HG02943 (cell line): ENCODE measurements around the gene DPP7.

Experiments used
- ATAC-seq: cut with Tn5 transposase; IDR thresholded peaks from one replicate; pipeline ENCODE4 v1.9.1; 2021; ENCODE audit warnings: mild to moderate bottlenecking, low read depth, moderate library complexity; ENCODE audit not compliant: unreplicated experiment

DPP7 gene

GRCh38 chr9:137113385-137114159 lies 961 bp downstream of the DPP7 start:
- no peak for ATAC-seq

GRCh38 chr9:137112564-137113384 lies 1.8 kb downstream of the DPP7 start:
- no peak for ATAC-seq

DNA sequence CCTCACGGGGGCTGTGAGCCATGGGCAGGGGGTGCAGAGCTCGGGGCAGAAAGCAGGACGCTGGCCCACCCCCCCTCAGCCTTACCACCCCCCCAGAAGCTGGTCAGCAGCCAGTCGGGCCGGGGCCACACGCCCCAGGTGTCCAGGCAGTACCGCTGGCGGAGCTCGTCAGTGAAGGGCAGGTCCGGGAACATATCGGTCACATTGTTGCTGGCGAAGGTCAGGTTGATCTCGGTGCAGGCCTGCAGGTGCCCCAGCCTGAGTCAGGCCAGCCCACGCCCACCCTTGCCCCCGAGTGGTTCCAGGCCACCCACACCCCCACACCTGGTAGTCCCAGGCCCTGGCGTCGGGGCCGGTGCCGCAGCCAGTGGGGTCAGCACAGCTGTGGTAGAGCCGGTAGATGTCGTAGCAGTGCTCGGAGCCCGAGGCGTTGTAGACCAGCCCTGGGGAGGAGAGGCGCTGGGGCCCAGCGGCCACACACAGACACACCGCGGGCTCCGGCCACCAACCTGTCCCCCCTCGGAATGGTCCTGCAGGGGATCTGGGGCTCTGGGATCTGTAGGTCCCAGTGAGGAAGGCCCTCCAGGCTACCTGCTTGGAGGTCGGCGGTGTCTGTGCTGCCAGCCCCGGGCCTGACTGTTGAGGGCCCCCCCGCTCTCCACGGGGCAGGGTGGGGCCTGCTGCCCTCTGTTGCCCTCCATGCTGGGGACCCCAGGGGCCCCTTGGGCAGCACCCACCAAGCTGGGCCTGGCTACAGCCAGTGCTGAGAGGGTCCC lies 2.6 kb downstream of the DPP7 start:
- no peak for ATAC-seq

DNA sequence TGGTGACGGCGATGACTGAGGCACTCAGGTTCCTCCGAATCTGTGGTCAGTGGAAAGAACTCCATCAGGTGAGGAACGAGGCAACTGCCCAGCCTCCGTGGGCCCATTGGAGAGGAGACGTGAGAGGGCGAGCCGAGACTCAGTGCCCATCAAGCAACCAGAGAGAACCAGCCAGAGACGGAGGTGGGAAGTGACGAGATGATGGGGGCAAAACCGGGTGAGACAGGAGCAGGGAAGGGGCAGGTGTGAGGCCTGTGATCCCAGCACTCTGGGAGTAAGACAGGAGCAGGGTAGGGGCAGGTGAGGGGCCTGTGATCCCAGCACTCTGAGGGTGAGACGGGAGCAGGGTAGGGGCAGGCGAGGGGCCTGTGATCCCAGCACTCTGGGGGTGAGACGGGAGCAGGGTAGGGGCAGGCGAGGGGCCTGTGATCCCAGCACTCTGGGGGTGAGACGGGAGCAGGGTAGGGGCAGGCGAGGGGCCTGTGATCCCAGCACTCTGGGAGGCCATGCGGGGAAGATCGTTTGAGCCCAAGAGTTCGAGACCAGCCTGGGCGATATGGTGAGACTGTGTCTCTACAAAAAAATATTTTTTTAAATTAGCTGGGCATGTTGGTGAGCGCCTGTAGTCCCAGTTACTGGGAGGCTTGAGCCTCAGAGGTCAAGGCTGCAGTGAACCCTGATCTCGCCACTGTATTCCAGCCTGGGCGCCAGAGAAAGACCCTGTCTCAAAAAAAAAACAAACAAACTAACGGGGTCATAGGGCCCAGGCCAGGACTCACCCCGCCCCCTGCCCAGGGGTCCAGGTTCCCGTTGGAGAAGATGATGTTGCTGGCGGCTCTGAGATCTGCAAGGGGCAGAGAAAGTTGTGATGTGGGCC lies 3.4 kb downstream of the DPP7 start:
- ATAC-seq, result no peak

GRCh38 chr9:137110147-137110910 lies 4.2 kb downstream of the DPP7 start:
- no peak for ATAC-seq

DNA sequence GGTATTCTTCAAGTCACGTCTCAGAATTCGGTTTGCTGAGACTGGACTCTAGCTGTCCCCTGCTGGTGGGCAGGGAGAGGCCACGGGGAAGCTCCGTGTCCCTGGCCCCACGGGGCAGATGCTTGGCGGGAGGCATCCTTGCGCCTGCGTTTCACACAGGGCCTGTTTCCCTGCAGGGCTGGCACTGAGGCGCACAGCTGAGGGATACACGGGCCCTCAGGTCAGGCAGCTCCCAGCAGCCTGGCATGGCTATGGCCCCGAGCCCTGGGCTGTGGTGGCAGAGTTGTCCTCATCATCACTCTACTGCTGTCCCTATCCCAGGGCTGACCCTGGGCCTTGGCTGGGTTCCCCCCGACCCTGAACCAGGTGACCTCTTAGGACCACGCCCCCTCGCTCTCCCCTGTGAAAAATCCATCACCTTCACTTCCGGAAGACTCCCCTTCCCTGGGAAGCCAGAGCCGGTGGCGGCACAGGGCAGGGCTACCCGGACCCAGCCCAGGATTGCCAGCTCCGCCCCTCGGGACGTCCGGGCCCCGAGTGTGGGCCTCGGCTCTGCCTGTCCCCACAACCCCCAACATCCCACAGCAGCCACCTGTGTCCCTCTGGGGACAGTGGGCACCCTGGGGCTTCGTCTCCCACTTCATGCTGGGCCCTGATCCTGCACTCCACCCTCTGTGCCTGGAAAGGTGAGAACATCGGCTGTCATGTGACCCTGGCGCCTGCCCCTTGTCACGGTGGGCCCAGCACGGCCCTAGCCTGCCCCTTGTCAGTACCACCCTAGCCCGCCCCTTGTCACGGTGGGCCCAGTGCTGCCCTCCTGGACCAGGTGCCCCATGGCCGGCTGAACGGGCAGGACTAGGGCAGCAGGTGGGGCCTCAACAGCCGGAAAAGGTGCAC lies 5.0 kb downstream of the DPP7 start:
- no peak for ATAC-seq

GRCh38 chr9:137108608-137109249 lies 5.8 kb downstream of the DPP7 start:
- no peak for ATAC-seq

DNA sequence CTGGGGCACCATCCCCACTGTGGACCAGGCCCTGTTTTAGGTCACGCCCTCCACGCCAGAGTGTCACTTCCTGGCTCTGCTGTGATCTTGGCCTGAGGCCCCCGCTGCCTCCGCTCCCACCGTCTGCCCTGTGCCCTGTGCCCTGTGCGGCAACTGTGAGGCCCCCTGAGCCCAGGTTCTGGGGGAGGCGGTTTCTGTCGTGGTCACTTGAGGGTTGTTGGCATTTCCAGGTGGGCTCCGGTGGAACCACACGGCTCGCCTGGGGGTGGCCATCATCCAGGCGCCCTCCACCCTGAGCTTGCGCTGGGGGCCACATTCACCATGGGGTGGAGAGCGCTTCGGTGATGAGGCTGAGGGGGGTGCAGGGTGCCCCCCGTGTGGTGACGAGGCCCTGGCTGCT lies 6.6 kb downstream of the DPP7 start:
- no peak for ATAC-seq

- ATAC-seq, result no peak
Measured at GRCh38 chr9:137107312-137107921, 7.1 kb downstream of the DPP7 start.

DNA sequence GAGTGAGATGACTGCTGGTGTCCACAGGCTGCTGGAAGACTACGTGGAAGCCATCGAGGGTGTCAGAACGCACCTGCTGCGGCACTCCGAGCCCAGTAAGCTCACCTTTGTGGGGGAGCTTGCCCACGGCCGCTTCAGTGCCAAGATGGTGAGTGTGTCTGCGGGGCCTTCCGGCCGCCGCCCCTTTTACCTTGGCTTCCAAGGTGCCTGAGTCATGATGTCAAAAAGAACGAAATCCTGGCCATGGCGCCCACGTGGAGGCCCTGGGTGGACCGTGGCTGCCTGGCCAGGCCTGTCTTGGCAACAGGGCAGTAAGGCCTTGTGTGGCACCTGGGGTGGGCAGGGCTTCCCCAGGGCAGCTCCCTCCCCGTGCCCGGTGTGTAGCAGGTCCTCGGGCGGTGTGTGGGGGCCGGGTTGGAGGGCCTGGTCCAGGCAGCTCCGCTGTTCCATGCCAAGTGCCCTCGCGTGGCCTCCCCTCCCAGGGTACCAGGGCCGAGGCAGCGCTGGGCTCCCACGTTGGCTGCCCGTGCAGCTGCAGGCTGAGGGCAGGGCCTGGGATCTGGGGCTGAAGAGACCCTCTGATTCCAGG lies 7.8 kb downstream of the DPP7 start:
- no peak for ATAC-seq

DNA sequence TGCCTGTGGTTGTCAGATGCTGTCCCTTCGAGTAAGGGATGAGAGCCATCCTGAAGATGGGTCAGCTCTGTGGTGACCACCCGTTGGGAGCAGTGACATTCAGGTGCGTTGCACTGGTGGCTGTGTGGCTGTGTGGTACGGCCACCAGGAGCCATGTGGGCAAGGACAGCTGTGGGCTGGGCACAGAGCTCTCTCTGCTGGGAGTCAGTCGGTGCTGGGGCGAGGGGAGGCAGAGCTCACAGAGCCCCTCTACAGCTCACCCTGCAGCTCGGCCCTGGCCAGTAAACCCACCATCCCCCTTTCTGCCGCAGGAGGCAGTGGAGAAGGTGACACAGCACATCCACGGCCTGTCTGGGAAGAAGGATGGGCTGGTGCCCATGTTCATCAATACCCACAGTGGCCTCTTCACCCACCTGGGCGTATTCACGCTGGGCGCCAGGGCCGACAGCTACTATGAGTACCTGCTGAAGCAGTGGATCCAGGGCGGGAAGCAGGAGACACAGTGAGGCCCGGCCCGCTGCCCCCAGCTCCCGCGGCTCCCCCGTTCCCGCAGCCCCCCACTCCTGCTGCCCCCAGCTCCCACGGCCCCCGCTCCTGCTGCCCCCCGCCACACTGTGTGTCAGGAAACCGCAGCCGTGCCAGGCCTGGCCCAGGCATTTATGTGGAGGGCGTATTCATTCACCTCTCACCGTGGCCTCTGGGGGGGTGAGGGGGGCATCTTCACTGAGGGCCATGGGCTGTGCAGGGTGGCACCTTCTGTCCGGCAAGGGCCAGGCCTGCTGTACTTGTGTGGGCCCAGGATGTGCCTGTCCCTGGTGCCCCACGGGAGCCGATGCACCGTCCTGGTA lies 8.5 kb downstream of the DPP7 start:
- ATAC-seq, result no peak

- ATAC-seq, result no peak
Measured at GRCh38 chr9:137103206-137103999, 11.1 kb downstream of the DPP7 start.

DNA sequence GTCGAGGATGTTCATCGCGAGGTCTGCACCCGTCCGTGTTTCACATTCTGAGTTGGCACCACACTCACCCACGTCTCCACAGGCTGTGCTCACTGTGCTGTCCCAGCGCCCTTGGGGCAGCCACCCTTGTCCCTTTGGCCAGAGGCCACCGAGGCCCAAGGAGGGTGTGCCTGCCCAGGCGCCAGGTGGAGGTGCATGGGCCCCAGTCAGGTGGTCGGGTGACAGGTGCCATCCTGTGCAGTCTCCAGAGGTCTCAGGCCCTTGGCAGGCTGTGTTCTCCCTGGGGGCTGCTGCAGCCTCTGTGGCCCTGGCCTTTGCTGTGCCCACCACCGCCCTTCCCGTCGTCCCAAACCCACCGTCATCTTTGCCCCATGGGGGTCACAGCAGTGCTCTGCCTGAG lies 15.3 kb downstream of the DPP7 start:
- no peak for ATAC-seq

GRCh38 chr9:137097761-137098462 lies 16.6 kb downstream of the DPP7 start:
- ATAC-seq, result no peak
